ENCODE measurements around the gene CCDC136. TPM values are rescaled to one million over a fixed set of nuclear protein-coding genes. Genes with fewer than 3 reads are reported as not detected.
A peak's percentile ranks its signal among the peaks of the same experiment; 100 is the strongest.

Gene CCDC136
- total RNA-seq, 1 donor from 2014 or later = 17.9 TPM

- Histone ChIP-seq H3K27me3 (no peaks in the 10 kb centered on the region), H3K36me3 (no peaks in the 10 kb centered on the region), H3K9me3 (no peaks in the 10 kb centered on the region), H3K27ac (peak overlapping the region; percentile 85), H3K4me3 (peak overlapping the region; percentile 58 to 64), H3K4me1 (peaks cover 48% of the 10 kb centered on the region)
- no peak for TF ChIP-seq POLR2AphosphoS5 (IDR thresholded peaks at IDR 0.05; ENCODE audit: insufficient read depth in 1 of 2, low read depth in 1 of 2)
- TF ChIP-seq POLR2A (IDR thresholded peaks at IDR 0.05) = no peak
- no peak for TF ChIP-seq CTCF (IDR thresholded peaks at IDR 0.05)
- intact Hi-C loops (cut with DNase I) = no loop called here
- no peak for DNase-seq (ENCODE audit: extremely low spot score in 2 of 2)
Measured at GRCh38 chr7:128829391-128830166, 37.8 kb downstream of the CCDC136 start.

GRCh38 chr7:128830231-128831177, 38.7 kb downstream of the CCDC136 start, which contains the start of gene FLNC:
Gene FLNC (plus strand): TSS chr7:128830406. CDS start chr7:128830638, 232 bp downstream.
- Histone ChIP-seq H3K27me3 (no peaks in the 10 kb centered on the region), H3K9me3 (no peaks in the 10 kb centered on the region), H3K4me1 (peaks cover 48% of the 10 kb centered on the region), H3K27ac (peak within 1 kb of the TSS; percentile 85), H3K36me3 (no peaks in the 10 kb centered on the region), H3K4me3 (peak within 1 kb of the TSS; percentile 58 to 64)
- DNase-seq (ENCODE audit: extremely low spot score in 2 of 2) = no peak
- TF ChIP-seq POLR2AphosphoS5 (IDR thresholded peaks at IDR 0.05; ENCODE audit: insufficient read depth in 1 of 2, low read depth in 1 of 2) (peak in 1 of 2 donors; percentile 69), CTCF (IDR thresholded peaks at IDR 0.05) (no peak), POLR2A (IDR thresholded peaks at IDR 0.05) (peak in 1 of 2 donors; percentile 4)
- intact Hi-C loops (cut with DNase I) = no loop called here

GRCh38 chr7:128831178-128831993, 39.6 kb downstream of the CCDC136 start:
- no peaks in the 10 kb centered on the region for H3K9me3 ChIP-seq
- H3K4me1 ChIP-seq = peaks cover 48% of the 10 kb centered on the region
- peak overlapping the region; percentile 85 for H3K27ac ChIP-seq
- TF ChIP-seq POLR2A (IDR thresholded peaks at IDR 0.05) (peak in 1 of 2 donors; percentile 19), CTCF (IDR thresholded peaks at IDR 0.05) (no peak), POLR2AphosphoS5 (IDR thresholded peaks at IDR 0.05; ENCODE audit: insufficient read depth in 1 of 2, low read depth in 1 of 2) (peak in 1 of 2 donors; percentile 83)
- intact Hi-C loops (cut with DNase I) = no loop called here
- DNase-seq (ENCODE audit: extremely low spot score in 2 of 2) = no peak
- H3K4me3 ChIP-seq = peak overlapping the region; percentile 58 to 64
- H3K36me3 ChIP-seq = no peaks in the 10 kb centered on the region
- no peaks in the 10 kb centered on the region for H3K27me3 ChIP-seq

GRCh38 chr7:128831994-128832879, 40.5 kb downstream of the CCDC136 start:
- Histone ChIP-seq H3K4me3 (peak overlapping the region; percentile 58 to 64), H3K9me3 (no peaks in the 10 kb centered on the region), H3K4me1 (peaks cover 48% of the 10 kb centered on the region), H3K27me3 (no peaks in the 10 kb centered on the region), H3K36me3 (no peaks in the 10 kb centered on the region), H3K27ac (peak overlapping the region; percentile 85)
- DNase-seq (ENCODE audit: extremely low spot score in 2 of 2) = no peak
- intact Hi-C loops (cut with DNase I) = no loop called here
- TF ChIP-seq POLR2AphosphoS5 (IDR thresholded peaks at IDR 0.05; ENCODE audit: insufficient read depth in 1 of 2, low read depth in 1 of 2) (peak in 1 of 2 donors; percentile 34), POLR2A (IDR thresholded peaks at IDR 0.05) (no peak)
